Fibroblast of lung (primary cell): ENCODE results near the gene UBE2H. TPM values are rescaled to one million over a fixed set of nuclear protein-coding genes. Genes with fewer than 3 reads are reported as not detected.
A peak's percentile ranks its signal among the peaks of the same experiment; 100 is the strongest.

Source experiments
- DNase-seq, 2 donors: peaks; one replicate each; pipeline versions ENCODE4 v3.0.0 to v3.0.0-alpha.2; 2010; ENCODE audit warnings: low read depth in 2 of 2
- H2AFZ ChIP-seq: 2 replicates; pipeline ENCODE4 v1.5.1; 2012; ENCODE audit warnings: low read length, control low read depth, inconsistent platforms
- H3K27ac ChIP-seq: 2 replicates; pipeline ENCODE4 v1.5.1; 2011; ENCODE audit warnings: low read length, control low read depth; ENCODE audit not compliant: insufficient read depth
- H3K27me3 ChIP-seq: 2 replicates; pipeline ENCODE4 v1.5.1; 2011; ENCODE audit warnings: mild to moderate bottlenecking, low read length; ENCODE audit not compliant: control insufficient read depth, insufficient read depth
- H3K36me3 ChIP-seq: 2 replicates; pipeline ENCODE4 v1.5.1; 2011; ENCODE audit warnings: low read length; ENCODE audit not compliant: control insufficient read depth, insufficient read depth
- H3K4me1 ChIP-seq: 2 replicates; pipeline ENCODE4 v1.5.1; 2011; ENCODE audit warnings: low read length; ENCODE audit not compliant: control insufficient read depth, insufficient read depth; ENCODE audit errors: extremely low read depth
- H3K4me2 ChIP-seq: 2 replicates; pipeline ENCODE4 v1.5.1; 2011; ENCODE audit warnings: low read length, control low read depth; ENCODE audit not compliant: insufficient read depth; ENCODE audit errors: extremely low read depth
- H3K4me3 ChIP-seq, 4 experiments: fragments of 200-600 bp in 1 of 4; sonication (generic) in 1 of 4; replicated peaks in 1 of 4; 2 replicates each; pipeline ENCODE4 v1.5.1; 2011 to 2016; ENCODE audit warnings: low read length in 4 of 4, low read depth in 3 of 4, mild to moderate bottlenecking in 3 of 4, control low read depth in 2 of 4, inconsistent platforms in 1 of 4, mixed read lengths in 1 of 4; ENCODE audit not compliant: insufficient read depth in 1 of 4; ENCODE audit errors: control extremely low read depth in 1 of 4
- H3K79me2 ChIP-seq: 2 replicates; pipeline ENCODE4 v1.5.1; 2012; ENCODE audit warnings: mild to moderate bottlenecking, low read length, inconsistent platforms; ENCODE audit not compliant: control insufficient read depth, insufficient read depth
- H3K9ac ChIP-seq: 2 replicates; pipeline ENCODE4 v1.5.1; 2011; ENCODE audit warnings: mild to moderate bottlenecking, low read length, control low read depth; ENCODE audit not compliant: insufficient read depth
- H3K9me3 ChIP-seq: 2 replicates; pipeline ENCODE4 v1.5.1; 2012; ENCODE audit warnings: low read depth, low read length; ENCODE audit not compliant: control insufficient read depth, insufficient read depth
- H4K20me1 ChIP-seq: 2 replicates; pipeline ENCODE4 v1.5.1; 2011; ENCODE audit warnings: low read length; ENCODE audit not compliant: control insufficient read depth, insufficient read depth; ENCODE audit errors: extremely low read depth
- CTCF ChIP-seq, 2 donors: IDR thresholded peaks in 1 of 2; conservative IDR thresholded peaks in 1 of 2; 1 replicate in 1 of 2; 2 replicates in 1 of 2; pipeline ENCODE4 v1.5.1; 2011 to 2012; ENCODE audit warnings: low read length in 2 of 2, control low read depth in 1 of 2, inconsistent platforms in 1 of 2, low read depth in 1 of 2, mild to moderate bottlenecking in 1 of 2
- EZH2 ChIP-seq: IDR thresholded peaks from 2 replicates; pipeline ENCODE4 v1.5.1; 2012; ENCODE audit warnings: low read length, control low read depth, mild to moderate bottlenecking; ENCODE audit errors: missing control alignments
- polyA plus RNA-seq, 2 donors: library from polyadenylated mRNA; depleted of rRNA in 1 of 2; stranded (reverse) in 1 of 2; unstranded in 1 of 2; fragments of >200 nt; gene quantifications; 2 replicates each; pipeline ENCODE4 v1.2.1, GENCODE V29; 2011 to 2012; ENCODE audit warnings: missing spikeins in 1 of 2
- total RNA-seq: library from RNA; depleted of rRNA; stranded (reverse); fragments of >200 nt; gene quantifications from 2 replicates; pipeline ENCODE4 v1.2.1, GENCODE V29; 2014

The UBE2H gene
- total and polyA plus RNA-seq, 2 donors (not counting 1 experiment from before 2014, with no cell fraction given): 76.0 to 102 TPM

GRCh38 chr7:129948338-129948737 is 4.4 kb downstream of the UBE2H start:
- Histone ChIP-seq H3K4me3 (peak overlapping the region; percentile 1 to 89 (median 22)), H3K9me3 (no peaks in the 10 kb centered on the region), H2AFZ (no peak overlapping the region), H3K79me2 (peaks cover 79% of the 10 kb centered on the region), H3K27ac (peak overlapping the region; percentile 86), H3K36me3 (no peaks in the 10 kb centered on the region), H3K27me3 (no peaks in the 10 kb centered on the region), H4K20me1 (peaks cover 3% of the 10 kb centered on the region), H3K9ac (no peak overlapping the region), H3K4me1 (peaks cover 12% of the 10 kb centered on the region), H3K4me2 (peak overlapping the region; percentile 84)
- TF ChIP-seq EZH2 (no peak), CTCF (conservative IDR thresholded peaks at IDR 0.05 in 1 of 2, IDR thresholded peaks at IDR 0.05 in 1 of 2; ENCODE audit: low read depth in 1 of 2, low read length in 2 of 2) (no peak)
- DNase-seq: no peak

- Histone ChIP-seq H3K27ac (no peak overlapping the region), H3K4me3 (no peak overlapping the region)
- TF ChIP-seq CTCF (conservative IDR thresholded peaks at IDR 0.05 in 1 of 2, IDR thresholded peaks at IDR 0.05 in 1 of 2; ENCODE audit: low read depth in 1 of 2, low read length in 2 of 2): no peak
- no peak for TF ChIP-seq EZH2
Observed at GRCh38 chr7:129947701-129948100, 5.1 kb downstream of the UBE2H start.

GRCh38 chr7:129947049-129947448 is 5.7 kb downstream of the UBE2H start:
- H3K27ac ChIP-seq: no peak overlapping the region
- H3K4me2 ChIP-seq: no peak overlapping the region
- H3K27me3 ChIP-seq: no peaks in the 10 kb centered on the region
- peak in 1 of 2 donors; percentile 29 for DNase-seq
- no peak overlapping the region for H3K9ac ChIP-seq
- no peak overlapping the region for H2AFZ ChIP-seq
- no peaks in the 10 kb centered on the region for H3K9me3 ChIP-seq
- peaks cover 77% of the 10 kb centered on the region for H3K79me2 ChIP-seq
- H3K4me3 ChIP-seq: no peak overlapping the region
- peaks cover 12% of the 10 kb centered on the region for H3K4me1 ChIP-seq
- peaks cover 3% of the 10 kb centered on the region for H4K20me1 ChIP-seq
- H3K36me3 ChIP-seq: no peaks in the 10 kb centered on the region
- TF ChIP-seq EZH2 (no peak), CTCF (conservative IDR thresholded peaks at IDR 0.05 in 1 of 2, IDR thresholded peaks at IDR 0.05 in 1 of 2; ENCODE audit: low read depth in 1 of 2, low read length in 2 of 2) (no peak)

More at GRCh38 chr7:129947701-129948100, 5.1 kb downstream of the UBE2H start:
- peak; percentile 69 to 83 for DNase-seq
- Histone ChIP-seq H3K9me3 (no peaks in the 10 kb centered on the region), H4K20me1 (peaks cover 3% of the 10 kb centered on the region), H3K36me3 (no peaks in the 10 kb centered on the region), H2AFZ (no peak overlapping the region), H3K27me3 (no peaks in the 10 kb centered on the region), H3K4me2 (no peak overlapping the region), H3K9ac (no peak overlapping the region), H3K79me2 (peaks cover 81% of the 10 kb centered on the region), H3K4me1 (peaks cover 12% of the 10 kb centered on the region)
